Measurements from ENCODE around the gene BATF2.

BATF2 gene

DNA sequence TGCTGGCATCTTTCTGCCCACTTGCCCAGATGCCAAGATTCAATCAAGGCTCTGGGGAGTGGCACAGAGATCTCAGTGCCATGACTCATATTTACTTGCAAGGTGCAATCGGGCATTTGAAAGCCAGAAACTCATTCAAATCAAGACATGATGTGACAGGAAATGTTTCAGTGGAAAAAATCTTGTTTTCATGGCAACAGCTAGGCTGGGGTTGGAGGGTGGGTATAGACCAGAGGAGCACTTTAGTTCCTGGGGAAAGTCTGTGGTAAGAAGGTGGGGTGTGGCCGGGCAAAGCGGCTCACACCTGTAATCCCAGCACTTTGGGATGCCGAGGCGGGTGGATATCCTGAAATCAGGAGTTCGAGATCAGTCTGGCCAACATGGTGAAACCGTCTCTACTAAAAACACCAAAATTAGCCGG is 26.0 kb downstream of the BATF2 start:
- no peaks in the 10 kb centered on the region for H3K36me3 ChIP-seq (replicated peaks)
- H3K4me3 ChIP-seq (ENCODE audit: low read depth, low read length), result no peak overlapping the region
- in situ Hi-C loops (cut with HindIII; ENCODE audit: low pct_ligation_motif_present, low sequenced_read_pairs), result no loop called here
- H3K27me3 ChIP-seq (replicated peaks), result no peaks in the 10 kb centered on the region
- TF ChIP-seq, protein P1, sequence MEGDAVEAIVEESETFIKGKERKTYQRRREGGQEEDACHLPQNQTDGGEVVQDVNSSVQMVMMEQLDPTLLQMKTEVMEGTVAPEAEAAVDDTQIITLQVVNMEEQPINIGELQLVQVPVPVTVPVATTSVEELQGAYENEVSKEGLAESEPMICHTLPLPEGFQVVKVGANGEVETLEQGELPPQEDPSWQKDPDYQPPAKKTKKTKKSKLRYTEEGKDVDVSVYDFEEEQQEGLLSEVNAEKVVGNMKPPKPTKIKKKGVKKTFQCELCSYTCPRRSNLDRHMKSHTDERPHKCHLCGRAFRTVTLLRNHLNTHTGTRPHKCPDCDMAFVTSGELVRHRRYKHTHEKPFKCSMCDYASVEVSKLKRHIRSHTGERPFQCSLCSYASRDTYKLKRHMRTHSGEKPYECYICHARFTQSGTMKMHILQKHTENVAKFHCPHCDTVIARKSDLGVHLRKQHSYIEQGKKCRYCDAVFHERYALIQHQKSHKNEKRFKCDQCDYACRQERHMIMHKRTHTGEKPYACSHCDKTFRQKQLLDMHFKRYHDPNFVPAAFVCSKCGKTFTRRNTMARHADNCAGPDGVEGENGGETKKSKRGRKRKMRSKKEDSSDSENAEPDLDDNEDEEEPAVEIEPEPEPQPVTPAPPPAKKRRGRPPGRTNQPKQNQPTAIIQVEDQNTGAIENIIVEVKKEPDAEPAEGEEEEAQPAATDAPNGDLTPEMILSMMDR (IDR thresholded peaks at IDR 0.05; ENCODE audit: low read depth, low read length, missing control alignments), result no peak
- DNase-seq, result no peak
- H3K27ac ChIP-seq, result no peak overlapping the region

GRCh38 chr11:64969209-64969608 is 27.6 kb downstream of the BATF2 start:
- TF ChIP-seq, protein P1 (IDR thresholded peaks at IDR 0.05; ENCODE audit: low read depth, low read length, missing control alignments), result no peak
- H3K4me3 ChIP-seq (ENCODE audit: low read depth, low read length), result no peak overlapping the region
- DNase-seq, result peak; percentile 14
- no peaks in the 10 kb centered on the region for H3K27me3 ChIP-seq (replicated peaks)
- in situ Hi-C loops (cut with HindIII; ENCODE audit: low pct_ligation_motif_present, low sequenced_read_pairs), result no loop called here
- no peak overlapping the region for H3K27ac ChIP-seq
- H3K36me3 ChIP-seq (replicated peaks), result no peaks in the 10 kb centered on the region

DNA sequence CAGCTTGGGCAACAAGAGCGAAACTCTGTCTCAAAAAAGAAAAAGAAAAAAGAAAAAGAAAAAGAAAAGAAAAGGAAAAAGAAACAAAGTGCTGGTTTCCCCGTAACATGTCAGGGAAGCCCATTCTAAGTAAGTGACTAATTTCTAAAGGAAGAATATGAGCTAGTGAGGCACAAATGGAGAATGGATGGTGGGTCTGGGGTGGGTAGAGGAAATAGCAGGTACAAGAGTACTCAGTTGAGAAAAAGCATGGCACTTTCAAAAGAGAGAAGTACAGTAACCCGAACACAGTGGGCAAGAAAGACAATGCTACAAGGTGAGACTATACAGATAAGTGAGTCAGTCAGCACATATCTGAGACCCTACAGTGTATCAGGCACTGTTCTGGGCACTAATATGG is 29.4 kb downstream of the BATF2 start:
- Histone ChIP-seq H3K27me3 (replicated peaks) (no peaks in the 10 kb centered on the region), H3K4me3 (ENCODE audit: low read depth, low read length) (no peak overlapping the region), H3K36me3 (replicated peaks) (no peaks in the 10 kb centered on the region), H3K27ac (no peak overlapping the region)
- DNase-seq, result no peak
- in situ Hi-C loops (cut with HindIII; ENCODE audit: low pct_ligation_motif_present, low sequenced_read_pairs), result no loop called here
- TF ChIP-seq, protein P1 (IDR thresholded peaks at IDR 0.05; ENCODE audit: low read depth, low read length, missing control alignments), result no peak

DNA sequence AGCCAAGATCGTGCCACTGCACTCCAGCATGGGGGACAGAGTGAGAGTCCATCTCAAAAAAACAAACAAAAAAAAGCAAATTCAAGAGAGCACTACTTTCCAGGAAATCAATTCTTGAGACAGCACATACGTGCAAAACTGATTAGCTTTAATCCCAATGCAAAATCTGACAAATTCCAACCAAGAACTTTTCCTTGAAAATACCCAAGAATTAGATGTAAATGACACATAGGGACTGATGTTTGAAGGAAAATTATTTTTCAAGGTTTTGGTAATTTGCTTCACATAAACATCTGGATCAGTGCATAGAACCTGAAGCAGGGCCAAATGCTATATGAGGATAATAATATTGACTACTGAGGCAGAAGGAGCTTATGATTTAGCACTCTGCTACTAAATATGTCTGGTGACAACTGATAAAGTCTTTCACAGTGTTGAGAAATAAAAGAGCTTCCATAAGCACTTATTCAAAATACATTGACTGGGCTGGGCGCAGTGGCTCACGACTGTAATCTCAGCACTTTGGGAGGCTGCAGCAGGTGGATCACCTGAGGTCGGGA is 33.6 kb downstream of the BATF2 start:
- in situ Hi-C loops (cut with HindIII; ENCODE audit: low pct_ligation_motif_present, low sequenced_read_pairs), result no loop called here
- no peaks in the 10 kb centered on the region for H3K27me3 ChIP-seq (replicated peaks)
- no peaks in the 10 kb centered on the region for H3K36me3 ChIP-seq (replicated peaks)
- no peak overlapping the region for H3K4me3 ChIP-seq (ENCODE audit: low read depth, low read length)
- H3K27ac ChIP-seq, result no peak overlapping the region
- TF ChIP-seq, protein P1 (IDR thresholded peaks at IDR 0.05; ENCODE audit: low read depth, low read length, missing control alignments), result no peak
- DNase-seq, result no peak

GRCh38 chr11:64960719-64961118 is 36.1 kb downstream of the BATF2 start:
- in situ Hi-C loops (cut with HindIII; ENCODE audit: low pct_ligation_motif_present, low sequenced_read_pairs), result no loop called here
- DNase-seq, result no peak
- Histone ChIP-seq H3K27me3 (replicated peaks) (no peaks in the 10 kb centered on the region), H3K27ac (no peak overlapping the region), H3K36me3 (replicated peaks) (no peaks in the 10 kb centered on the region), H3K4me3 (ENCODE audit: low read depth, low read length) (no peak overlapping the region)
- TF ChIP-seq, protein P1 (IDR thresholded peaks at IDR 0.05; ENCODE audit: low read depth, low read length, missing control alignments), result no peak

- TF ChIP-seq, protein P1 (IDR thresholded peaks at IDR 0.05; ENCODE audit: low read depth, low read length, missing control alignments), result no peak
- in situ Hi-C loops (cut with HindIII; ENCODE audit: low pct_ligation_motif_present, low sequenced_read_pairs), result no loop called here
- H3K27ac ChIP-seq, result no peak overlapping the region
Observed at GRCh38 chr11:64959498-64959897, 37.3 kb downstream of the BATF2 start.

More at GRCh38 chr11:64959498-64959897, 37.3 kb downstream of the BATF2 start:
- no peak for DNase-seq
- Histone ChIP-seq H3K36me3 (replicated peaks) (no peaks in the 10 kb centered on the region), H3K4me3 (ENCODE audit: low read depth, low read length) (no peak overlapping the region), H3K27me3 (replicated peaks) (no peaks in the 10 kb centered on the region)
